HG03571 (cell line): ENCODE data around the gene ZBTB43.

Experiments used
- ATAC-seq: cut with Tn5 transposase; IDR thresholded peaks from one replicate; pipeline ENCODE4 v1.9.1; 2021; ENCODE audit not compliant: unreplicated experiment

The ZBTB43 gene

GRCh38 chr9:126885131-126885641 is 80.3 kb downstream of the ZBTB43 start:
- no peak for ATAC-seq

DNA sequence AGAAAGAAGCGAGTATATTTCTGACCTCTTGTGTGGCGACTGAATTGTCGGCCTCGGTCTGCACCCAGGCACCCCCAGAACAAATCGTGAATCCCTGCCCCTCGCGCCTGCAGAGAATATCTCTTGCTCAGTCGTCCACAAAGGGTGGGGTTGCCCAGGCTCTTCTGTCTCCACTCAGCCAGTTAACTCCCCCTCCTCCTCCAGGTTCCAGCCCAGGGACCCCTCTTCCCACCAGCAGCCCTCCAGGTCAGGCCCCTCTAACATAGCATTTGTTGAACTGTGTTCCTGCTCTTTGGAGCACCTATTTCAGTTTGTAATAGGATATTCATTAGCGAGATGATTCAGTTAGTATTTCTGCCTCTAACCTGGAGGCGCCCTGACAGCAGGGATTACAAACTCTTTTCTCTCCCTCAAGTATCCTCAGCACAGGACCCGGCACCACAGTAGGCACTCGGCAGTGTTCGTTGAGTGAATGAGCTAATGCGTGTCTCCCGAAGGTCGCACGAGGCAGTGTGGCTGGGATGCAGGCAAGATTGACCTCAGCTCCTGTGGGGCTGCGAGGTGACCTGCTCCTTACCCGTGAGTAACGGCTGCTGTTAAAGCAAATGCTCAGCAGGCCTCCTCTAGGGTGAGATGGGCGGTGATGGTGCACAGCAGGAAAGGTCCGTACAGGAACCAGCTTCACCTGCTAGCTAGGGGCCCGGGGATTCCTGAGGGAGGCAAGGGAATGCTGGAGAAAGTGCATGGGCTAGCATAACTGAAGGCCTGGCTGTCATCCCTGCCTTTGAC is 81.4 kb downstream of the ZBTB43 start:
- ATAC-seq = no peak

DNA sequence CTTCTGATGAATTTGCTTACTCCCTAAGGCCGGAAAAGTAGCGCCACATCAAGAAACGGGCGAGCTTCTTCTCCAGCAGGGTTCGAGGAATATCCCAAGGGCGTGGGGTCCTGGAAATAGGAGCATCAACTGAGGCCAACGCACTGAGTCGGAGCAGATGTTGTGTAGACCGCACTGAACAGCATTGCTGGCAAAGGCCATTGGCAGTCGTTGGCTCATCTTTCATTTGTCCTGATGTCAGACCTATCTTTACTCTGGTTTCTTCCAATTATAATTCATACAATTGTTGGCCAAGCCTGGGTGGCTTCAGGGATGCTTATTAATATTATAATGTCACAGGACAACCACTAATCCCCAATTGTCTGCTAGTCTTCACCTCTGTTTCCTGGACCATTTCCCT is 82.1 kb downstream of the ZBTB43 start:
- no peak for ATAC-seq
